NCI-H2196 (cell line): ENCODE results near the gene MTPN.

Experiments
- DNase-seq: peaks from one replicate; lab custom pipeline; 2025; ENCODE audit not compliant: unreplicated experiment; lab: John Stamatoyannopoulos, UW

MTPN gene

GRCh38 chr7:135929249-135929648, 47.9 kb downstream of the MTPN start:
- no peak for DNase-seq

GRCh38 chr7:135928136-135928535, 49.0 kb downstream of the MTPN start:
- no peak for DNase-seq

DNA sequence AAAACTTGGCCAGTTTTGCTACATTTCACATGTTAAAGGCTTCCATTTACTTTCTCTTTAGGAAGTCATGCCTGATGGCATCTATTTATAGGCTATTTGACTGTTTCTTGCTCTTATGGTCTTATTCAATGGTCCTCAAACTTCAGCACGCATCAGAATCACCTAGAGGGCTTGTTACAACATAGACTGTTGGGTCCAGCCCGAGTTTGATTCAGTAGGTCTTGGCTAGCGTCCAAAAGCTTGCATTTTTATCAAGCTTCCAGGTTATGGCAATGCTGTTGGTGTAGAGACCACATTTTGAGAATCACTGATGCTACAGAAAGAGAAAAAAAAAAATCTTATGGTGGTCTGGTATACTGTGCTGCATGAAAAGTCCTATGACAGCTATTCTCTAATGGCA, 51.9 kb downstream of the MTPN start:
- no peak for DNase-seq

GRCh38 chr7:135924302-135924701, 52.9 kb downstream of the MTPN start:
- no peak for DNase-seq

DNA sequence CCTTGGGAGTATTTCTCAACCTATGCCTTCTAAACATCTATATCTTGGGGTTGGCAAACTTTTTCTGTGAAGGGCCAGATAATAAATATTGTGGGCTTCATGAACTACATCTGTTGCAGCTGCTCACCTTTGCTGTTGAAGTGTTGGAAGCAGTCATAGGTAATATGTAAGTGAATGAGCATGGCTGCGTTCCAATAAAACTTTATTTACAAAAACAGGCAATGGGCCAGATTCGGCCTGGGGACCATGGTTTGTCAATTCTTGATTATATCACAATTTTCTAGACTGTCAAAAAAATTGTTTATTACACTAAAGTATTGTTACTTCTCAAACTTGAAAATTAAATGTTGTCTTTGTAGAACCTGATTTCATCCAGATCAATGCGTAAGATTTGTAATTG, 54.9 kb downstream of the MTPN start:
- DNase-seq: no peak

- no peak for DNase-seq
These were observed 56.7 kb downstream of the MTPN start for GRCh38 chr7:135920478-135920877.

DNA sequence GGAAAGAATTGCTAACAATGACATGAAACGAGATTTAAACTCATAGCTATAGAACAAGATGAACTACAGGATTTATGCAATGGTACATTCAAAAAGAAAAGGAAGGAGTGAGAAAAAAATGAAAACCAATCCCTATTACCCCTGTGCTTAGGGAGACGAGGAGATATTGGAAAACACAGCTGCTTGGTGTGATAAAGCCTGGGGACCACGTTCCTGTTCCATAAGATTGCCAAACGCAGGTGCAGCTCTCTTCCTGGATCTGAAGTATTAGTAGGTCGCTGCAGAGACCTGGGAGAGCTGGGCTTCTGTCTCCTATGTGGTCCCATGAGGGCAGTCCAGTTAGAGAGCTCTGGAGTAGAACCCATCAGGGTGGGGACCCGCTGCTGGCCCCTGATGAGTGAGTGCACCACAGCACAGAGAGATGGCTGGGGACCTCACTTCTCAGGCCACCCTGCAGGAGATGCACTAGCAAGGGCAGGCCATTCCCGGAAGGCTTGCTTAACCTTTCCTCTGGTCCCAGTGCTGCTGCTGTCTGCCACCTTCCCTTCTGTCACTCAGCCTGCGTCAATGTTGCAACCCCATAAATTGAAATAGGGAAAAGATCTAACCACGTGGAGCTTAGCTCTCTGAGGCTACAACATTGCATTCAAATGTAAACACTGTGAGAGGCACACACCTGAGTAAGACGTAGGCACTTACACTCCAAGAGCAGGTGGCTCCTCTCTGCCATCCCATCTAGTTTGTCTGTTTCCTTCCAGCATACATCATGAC, 57.9 kb downstream of the MTPN start:
- DNase-seq: no peak

DNA sequence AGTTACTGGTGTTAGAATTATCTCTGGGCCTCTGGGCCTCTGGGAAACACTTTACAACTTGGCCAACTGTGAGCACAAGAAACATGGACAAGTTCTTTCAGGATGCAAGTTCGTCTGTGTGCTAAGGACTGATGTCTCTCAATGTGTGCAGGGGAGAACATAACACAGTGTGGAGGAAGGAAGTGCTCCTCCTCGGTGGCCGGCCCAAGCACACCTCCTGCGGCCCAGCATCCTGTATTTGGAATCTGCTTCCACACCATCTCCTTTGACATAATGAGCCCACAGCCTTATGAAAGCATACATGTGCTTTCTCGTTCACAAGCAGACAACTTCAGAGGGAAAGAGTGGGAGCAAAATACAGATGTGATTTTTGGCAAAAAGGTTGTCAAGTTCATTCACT, 59.0 kb downstream of the MTPN start:
- DNase-seq: no peak

GRCh38 chr7:135917721-135918120, 59.4 kb downstream of the MTPN start:
- DNase-seq: no peak

DNA sequence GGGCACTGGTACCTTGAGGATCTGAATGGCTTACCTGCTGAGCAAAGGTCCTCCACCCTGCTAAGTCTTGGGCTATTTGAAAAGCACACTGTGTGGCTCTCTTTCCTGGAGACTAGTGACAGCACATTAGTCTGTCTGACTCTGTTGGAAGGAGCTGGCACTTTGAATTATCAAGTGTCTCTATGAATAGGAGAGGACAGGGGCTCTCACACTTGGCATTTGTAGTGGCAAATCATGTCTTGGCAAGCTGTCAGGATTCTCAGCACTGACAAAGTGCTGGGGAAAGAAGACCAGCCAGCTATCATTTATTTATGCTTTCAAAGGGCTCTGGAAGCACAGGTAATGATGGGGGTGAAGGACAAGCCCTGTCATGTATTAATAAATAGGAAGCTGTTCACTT, 62.8 kb downstream of the MTPN start:
- DNase-seq: no peak

DNA sequence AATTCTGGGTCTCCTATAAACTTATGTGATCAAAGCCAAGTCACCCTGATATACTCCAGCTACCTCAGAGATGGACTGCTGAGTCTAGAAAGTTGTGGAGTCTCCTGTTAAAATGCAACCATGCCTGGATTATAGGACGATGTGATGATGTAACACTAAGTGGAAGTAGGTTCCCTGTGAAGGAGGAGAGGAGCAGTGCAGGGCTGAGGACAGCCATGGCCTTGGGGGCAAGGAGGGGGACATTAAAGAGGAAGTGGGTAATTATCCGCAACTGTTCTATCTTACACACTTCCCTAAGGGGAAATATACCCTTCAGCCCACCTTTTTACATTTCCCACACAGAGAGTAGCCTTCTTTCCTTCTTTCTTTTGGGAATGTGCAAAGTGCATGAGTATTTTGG, 63.8 kb downstream of the MTPN start:
- no peak for DNase-seq

GRCh38 chr7:135911099-135911498, 66.1 kb downstream of the MTPN start:
- DNase-seq: no peak

DNA sequence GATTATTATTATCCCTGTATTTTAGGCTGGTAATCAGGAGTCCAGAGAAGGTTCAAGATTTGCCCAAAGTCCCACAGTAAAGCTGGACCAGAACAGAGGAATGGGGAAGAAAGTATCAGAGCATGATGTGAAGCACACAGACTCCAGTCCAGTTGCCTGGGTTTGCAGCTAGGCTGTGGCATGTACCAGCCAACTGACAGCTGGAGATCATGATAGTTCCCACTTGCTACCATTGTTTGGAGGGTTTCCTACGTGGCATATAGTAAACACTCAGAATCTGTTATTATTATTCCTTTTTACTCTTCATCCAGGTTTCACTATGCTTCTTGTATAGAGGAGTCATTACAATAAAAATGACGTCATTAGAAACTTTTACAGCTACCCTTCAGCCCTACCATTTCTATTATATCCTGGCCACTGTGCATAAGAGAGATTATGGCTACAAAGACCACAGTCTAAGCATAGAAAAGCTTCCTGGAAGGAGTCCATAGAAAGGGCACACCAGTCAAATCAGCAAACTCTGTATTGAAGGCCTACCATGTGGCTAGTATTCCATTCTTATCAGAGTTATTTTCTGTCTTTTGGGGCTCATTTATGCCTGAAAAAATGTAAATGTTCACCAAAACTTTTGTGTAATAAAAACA, 66.6 kb downstream of the MTPN start:
- DNase-seq: no peak

- no peak for DNase-seq
These were observed 71.3 kb downstream of the MTPN start for GRCh38 chr7:135905858-135906257.

GRCh38 chr7:135905355-135905754, 71.8 kb downstream of the MTPN start:
- no peak for DNase-seq

DNA sequence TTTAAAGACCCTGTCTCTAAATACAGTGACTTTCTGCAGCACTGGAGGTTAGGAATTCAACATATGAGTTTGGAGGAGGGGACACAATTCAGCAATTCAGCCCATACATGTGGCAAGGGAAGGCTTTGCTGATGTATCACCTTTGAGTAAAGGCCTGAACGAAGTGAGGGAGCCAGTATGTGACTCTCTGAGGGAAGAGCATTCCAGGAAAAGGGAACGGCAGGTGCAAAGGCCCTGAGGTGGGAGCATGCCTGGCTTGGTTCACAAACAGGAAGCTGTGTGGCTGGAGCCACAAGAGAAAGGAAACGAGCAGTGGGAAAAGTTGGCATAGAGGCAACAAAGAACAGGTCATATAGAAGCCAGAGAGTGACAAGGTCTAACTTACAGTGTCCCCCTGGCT, 72.9 kb downstream of the MTPN start:
- DNase-seq: no peak

DNA sequence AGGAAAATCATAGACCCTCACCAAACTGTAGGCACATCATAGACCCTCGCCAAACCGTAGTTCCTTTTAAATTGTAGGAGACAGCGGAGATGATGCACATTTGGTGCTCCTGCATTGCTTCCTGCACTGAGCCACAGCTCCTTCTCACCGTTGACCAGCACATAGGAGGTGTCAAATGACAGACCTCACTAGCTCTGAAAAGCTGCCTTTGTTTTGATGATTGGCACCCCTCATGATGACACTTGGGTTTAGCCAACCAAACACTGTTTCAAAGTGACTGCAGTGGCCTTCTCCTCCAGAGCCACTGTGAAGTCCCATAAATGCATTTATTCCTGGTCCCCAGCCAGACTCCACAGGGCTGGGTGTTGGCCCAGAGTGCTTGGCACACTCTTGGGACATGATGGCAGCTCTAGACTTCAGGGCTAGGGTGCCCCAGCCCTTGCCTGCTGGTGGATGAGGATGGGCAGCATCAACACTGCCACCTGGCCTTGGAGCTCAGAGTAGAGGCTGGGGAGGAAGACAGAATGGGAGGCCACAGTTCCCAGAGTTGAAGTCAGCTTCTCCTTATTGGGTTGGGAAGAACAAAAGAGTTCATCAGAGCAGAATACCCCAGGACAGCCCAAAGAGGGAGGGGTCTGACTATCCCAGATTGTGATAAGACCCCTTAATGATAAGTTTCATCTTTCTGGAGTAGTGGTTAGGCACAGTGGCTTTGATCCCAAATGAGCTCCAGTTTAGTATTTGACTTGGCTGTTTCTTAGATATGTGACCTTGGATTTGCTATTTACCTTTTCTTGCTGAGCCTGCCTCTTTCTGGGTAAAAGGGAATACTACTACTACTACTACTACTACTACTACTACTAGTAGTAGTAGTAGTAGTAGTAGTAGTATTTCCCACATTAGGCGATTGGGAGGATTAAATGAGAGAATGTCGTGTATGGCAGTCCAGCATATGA, 75.3 kb downstream of the MTPN start:
- DNase-seq: peak; percentile 11

- DNase-seq: no peak
These were observed 77.1 kb downstream of the MTPN start for GRCh38 chr7:135900065-135900546.

GRCh38 chr7:135899458-135900064, 77.6 kb downstream of the MTPN start:
- no peak for DNase-seq

DNA sequence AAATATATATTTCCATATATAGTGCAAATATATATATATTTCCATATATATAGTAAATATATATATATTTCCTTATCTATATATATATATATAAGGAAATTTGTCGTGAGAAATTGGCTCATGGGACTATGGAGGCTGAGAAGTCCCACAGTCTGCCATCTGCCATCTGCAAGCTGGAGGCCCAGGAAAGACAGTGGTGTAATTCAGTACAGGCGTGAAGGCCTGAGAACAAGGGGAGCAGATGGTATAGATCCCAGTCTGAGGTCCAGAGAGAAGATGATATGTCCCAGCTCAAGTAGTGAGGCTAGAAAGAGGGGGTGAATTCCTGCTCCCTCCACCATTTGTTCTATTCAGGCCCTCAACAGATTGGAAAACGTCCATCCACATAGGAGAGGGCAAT, 78.9 kb downstream of the MTPN start:
- DNase-seq: no peak

GRCh38 chr7:135894816-135895215, 82.3 kb downstream of the MTPN start:
- no peak for DNase-seq
